IPS DF 6.9 (cell line): ENCODE data around the gene LRRC75B.
"Not testable (repeated sequence)": the region's sequence is repeated elsewhere in the genome, so short reads cannot be mapped to it uniquely, and the experiment has no call there.

Source experiments
- DNase-seq: peaks from one replicate; pipeline ENCODE4 v3.0.0-alpha.2; 2013; ENCODE audit warnings: low read depth, low spot score
- H3K27ac ChIP-seq: one replicate; pipeline ENCODE4 v1.5.1; 2013; ENCODE audit warnings: low read length, control low read depth
- H3K27me3 ChIP-seq: 2 replicates; pipeline ENCODE4 v1.6.1; 2013; ENCODE audit warnings: mild to moderate bottlenecking, low read length; ENCODE audit not compliant: control insufficient read depth, insufficient read depth
- H3K36me3 ChIP-seq: 2 replicates; pipeline ENCODE4 v1.6.1; 2013; ENCODE audit warnings: low read length; ENCODE audit not compliant: control insufficient read depth, insufficient read depth
- H3K4me1 ChIP-seq: 2 replicates; pipeline ENCODE4 v1.6.1; 2013; ENCODE audit warnings: low read length; ENCODE audit not compliant: control insufficient read depth, insufficient read depth
- H3K4me3 ChIP-seq: 2 replicates; pipeline ENCODE4 v1.5.1; 2013; ENCODE audit warnings: mild to moderate bottlenecking, low read length
- H3K9me3 ChIP-seq: 2 replicates; pipeline ENCODE4 v1.6.1; 2013; ENCODE audit warnings: low read length, inconsistent platforms; ENCODE audit not compliant: control insufficient read depth, insufficient read depth
- WGBS: extraction: QIAGEN DNeasy Blood & Tissue Kit; methylation state at CpG from one replicate; pipeline ENCODE4 v1.1.7; 2013; ENCODE audit warnings: mixed read lengths, missing lambda C conversion rate; ENCODE audit not compliant: insufficient read length, insufficient coverage; 5-methylcytosine and 5-hydroxymethylcytosine counted together

Gene LRRC75B

DNA sequence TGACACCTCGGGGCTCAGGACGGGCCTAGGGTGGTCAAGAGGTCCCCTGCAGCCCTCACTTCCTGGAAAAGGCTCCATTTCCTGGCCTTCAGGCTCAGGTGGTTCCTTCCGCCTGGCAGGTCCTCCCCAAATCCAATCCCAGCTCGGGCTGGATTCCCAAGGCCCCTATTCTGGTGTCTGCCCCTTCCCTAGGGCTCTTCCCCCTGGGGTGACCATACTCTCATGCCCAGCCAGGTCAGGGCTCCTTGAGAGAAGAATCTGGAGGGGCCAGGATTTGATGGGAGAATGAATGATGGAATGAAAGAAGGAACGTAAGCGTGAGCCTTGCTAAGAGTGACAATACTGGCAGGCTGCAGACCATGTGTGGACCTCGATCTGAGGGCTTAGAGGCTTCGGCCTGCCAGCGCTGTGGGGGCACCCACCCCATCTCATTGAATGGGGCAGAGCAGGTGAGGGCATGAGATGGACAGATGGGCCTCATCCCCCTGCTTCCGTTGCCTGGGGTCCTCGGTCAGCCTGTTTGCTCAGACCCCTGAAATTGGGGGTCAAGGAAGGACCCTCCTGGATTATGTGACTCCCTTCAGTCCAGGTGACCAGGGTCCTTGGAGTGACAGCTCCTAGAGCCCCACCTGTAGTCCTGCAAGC, 9.4 kb upstream of the LRRC75B start:
- H3K36me3 ChIP-seq, H3K27ac ChIP-seq, H3K27me3 ChIP-seq, H3K4me1 ChIP-seq, H3K9me3 ChIP-seq, DNase-seq, H3K4me3 ChIP-seq: not testable (repeated sequence)
- WGBS = no CpG with 5 or more reads among the region's 11 CpGs

DNA sequence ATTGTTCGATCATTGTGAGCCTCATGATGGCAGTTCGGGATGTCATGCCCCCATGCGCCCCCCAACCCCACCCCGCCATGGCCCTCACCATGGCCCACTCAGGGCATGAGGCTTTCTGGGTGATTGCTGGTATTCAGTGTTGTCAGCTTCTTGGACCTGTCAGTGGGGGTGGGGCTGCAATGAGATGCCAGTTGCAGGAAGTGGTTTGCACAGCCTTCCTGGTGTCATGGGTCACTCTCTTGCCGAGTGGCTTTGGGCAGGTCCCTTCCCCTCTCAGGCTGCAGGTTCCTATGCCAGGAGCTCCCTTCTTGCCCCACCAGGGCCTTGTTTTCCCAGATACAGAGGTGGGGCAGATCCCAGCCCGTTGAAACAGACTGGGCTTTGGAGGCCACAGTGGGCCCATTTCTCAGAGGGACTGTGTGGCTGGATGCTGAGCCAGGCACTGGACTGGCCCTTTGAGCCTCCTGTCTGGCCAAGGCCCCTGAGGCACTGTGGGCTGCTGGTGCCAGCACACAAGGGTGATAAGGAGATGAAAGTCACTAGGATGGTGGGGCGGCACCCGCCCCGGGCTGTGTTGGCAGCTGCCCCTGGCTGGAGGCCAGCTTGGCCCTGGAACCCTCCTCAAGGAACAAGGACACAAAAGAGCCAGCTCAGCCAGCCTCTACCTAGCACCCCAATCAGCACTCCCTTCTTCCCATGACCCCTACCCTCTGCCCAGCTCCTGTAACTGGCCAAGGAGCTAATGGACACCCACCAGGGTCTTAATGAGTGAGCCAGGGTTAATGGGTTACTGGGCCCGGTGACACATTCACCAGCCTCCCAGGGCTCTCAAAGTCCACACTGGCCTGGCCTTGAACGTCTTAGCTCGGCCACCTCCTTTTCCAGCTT, 8.6 kb upstream of the LRRC75B start:
- no peaks in the 10 kb centered on the region for H3K9me3 ChIP-seq
- no CpG with 5 or more reads among the region's 12 CpGs for WGBS
- H3K4me3 ChIP-seq = no peak overlapping the region
- no peaks in the 10 kb centered on the region for H3K36me3 ChIP-seq
- DNase-seq = no peak
- H3K4me1 ChIP-seq = peaks cover 7% of the 10 kb centered on the region
- no peaks in the 10 kb centered on the region for H3K27me3 ChIP-seq
- no peak overlapping the region for H3K27ac ChIP-seq

DNA sequence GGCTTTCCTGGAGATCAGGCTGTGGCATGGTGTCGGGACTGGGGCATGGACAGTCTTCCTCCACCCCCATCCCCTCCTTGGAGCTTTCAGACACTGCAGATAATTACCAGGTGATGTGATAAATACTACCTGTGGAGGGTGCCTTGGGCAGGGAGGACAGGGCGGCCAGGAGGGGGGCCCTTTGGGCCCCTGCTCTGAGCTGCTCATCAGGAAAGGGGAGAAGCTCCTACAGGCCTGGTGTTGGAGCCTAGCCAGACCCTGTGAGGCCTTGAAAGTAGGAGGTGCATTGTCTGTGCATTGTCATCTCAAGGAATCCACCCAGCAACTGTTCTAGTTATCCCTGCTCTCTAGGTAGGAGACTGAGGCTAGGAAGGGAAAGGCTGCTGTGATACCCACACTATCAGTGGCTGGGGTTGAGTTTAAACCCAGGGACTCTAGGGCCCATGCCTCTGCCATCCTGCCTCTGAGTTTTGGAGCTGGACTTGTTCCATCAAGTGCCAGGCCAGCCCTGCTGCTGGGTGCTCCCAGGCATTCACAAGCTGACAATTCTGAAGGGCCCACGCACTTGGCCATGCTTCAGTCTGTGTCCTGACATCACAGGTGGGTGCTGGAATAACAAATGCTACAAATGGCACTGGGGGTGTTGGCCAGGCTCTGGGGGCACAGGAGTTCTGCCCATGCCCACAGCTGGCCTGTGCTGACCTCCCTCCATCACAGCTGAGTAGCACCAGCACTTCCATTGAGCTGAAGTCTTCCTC, 7.3 kb upstream of the LRRC75B start:
- not testable (repeated sequence) for H3K4me1 ChIP-seq, H3K27ac ChIP-seq, H3K27me3 ChIP-seq, H3K4me3 ChIP-seq, H3K36me3 ChIP-seq, DNase-seq, H3K9me3 ChIP-seq
- no CpG with 5 or more reads among the region's 3 CpGs for WGBS

GRCh38 chr22:24599514-24599913, 6.6 kb upstream of the LRRC75B start:
- no peaks in the 10 kb centered on the region for H3K9me3 ChIP-seq
- WGBS = no CpG with 5 or more reads among the region's 8 CpGs
- no peaks in the 10 kb centered on the region for H3K27me3 ChIP-seq
- peaks cover 7% of the 10 kb centered on the region for H3K4me1 ChIP-seq
- H3K4me3 ChIP-seq = no peak overlapping the region
- DNase-seq = no peak
- H3K36me3 ChIP-seq = no peaks in the 10 kb centered on the region
- H3K27ac ChIP-seq = no peak overlapping the region

DNA sequence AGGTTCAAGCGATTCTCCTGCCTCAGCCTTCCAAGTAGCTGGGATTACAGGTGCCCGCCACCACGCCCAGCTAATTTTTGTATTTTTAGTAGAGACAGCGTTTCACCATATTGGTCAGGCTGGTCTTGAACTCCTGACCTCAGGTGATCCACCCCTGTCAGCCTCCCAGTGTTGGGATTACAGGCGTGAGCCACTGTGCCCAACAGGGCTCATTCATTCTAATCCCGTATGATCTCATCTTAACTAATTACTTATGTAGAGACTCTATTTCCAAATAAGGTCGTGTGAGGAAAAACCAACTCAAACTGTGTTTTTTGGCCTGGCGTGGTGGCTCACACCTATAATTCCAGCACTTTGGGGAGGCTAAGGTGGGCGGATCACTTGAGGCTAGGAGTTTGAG, 4.2 kb upstream of the LRRC75B start:
- not testable (repeated sequence) for H3K9me3 ChIP-seq, H3K27ac ChIP-seq, H3K4me3 ChIP-seq, DNase-seq, H3K36me3 ChIP-seq, H3K4me1 ChIP-seq, H3K27me3 ChIP-seq
- WGBS = no CpG with 5 or more reads among the region's 9 CpGs

DNA sequence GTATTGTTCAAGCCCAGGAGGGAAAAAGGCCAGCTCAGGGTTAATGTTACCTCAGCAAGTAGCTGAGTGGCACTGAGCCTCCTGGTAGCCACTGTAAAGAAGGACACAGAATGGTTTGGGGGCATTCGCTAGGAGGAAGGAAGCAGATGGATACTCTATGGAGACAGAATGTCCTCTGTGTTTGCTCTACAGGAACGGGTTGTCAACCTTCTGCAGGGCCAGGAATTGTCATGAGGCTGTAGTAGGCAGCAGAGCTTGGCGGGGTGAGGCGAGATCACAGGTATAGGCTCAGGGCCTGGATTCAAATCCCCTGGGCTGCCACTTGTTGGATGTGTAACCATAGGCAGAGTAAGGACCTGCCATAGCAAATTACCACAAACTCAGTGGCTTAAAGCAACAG, 3.0 kb upstream of the LRRC75B start:
- H3K4me1 ChIP-seq = peaks cover 2% of the 10 kb centered on the region
- no CpG with 5 or more reads among the region's 4 CpGs for WGBS
- H3K27me3 ChIP-seq = no peaks in the 10 kb centered on the region
- no peak overlapping the region for H3K27ac ChIP-seq
- no peaks in the 10 kb centered on the region for H3K9me3 ChIP-seq
- no peaks in the 10 kb centered on the region for H3K36me3 ChIP-seq
- H3K4me3 ChIP-seq = no peak overlapping the region
- no peak for DNase-seq

GRCh38 chr22:24595228-24595627, 2.4 kb upstream of the LRRC75B start:
- Histone ChIP-seq H3K4me1 (peaks cover 2% of the 10 kb centered on the region), H3K36me3 (no peaks in the 10 kb centered on the region), H3K27ac (no peak overlapping the region), H3K27me3 (no peaks in the 10 kb centered on the region), H3K4me3 (no peak overlapping the region), H3K9me3 (no peaks in the 10 kb centered on the region)
- no peak for DNase-seq
- no CpG with 5 or more reads among the region's 6 CpGs for WGBS

DNA sequence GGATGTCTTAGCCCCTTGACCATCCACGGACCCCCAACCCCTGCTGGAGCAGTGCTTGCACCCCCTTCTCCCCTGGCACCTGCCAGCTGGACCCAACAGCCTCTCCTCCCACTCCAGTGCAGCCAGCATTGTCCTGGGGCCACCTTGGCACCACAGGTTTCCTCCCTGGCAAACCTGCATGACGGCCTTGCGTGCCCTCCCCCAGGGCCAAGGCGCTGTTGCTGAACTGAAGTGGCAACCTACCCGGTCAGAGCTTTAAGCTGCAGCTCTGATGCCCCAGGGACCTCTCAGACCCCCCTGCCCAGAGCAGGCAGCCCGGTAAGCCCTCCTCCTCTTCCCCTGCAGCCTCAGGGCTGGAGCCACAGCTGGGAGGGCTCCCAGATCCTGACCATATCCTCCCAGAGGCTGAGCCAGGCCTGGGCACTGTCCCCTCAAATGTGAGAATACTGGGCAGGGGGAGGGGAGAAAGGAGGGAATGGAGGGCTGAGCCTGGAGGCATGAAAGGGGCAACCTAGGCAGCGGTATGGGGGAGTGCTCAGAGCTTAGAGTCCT, 1.8 kb upstream of the LRRC75B start:
- Histone ChIP-seq H3K27me3 (no peaks in the 10 kb centered on the region), H3K36me3 (no peaks in the 10 kb centered on the region; the same call in 1 of the 2 replicates), H3K4me3 (no peak overlapping the region), H3K4me1 (peaks cover under 1% of the 10 kb centered on the region), H3K27ac (no peak overlapping the region), H3K9me3 (no peaks in the 10 kb centered on the region)
- no CpG with 5 or more reads among the region's 7 CpGs for WGBS
- DNase-seq = no peak

- DNase-seq = no peak
- H3K36me3 ChIP-seq = no peaks in the 10 kb centered on the region; the same call in 1 of the 2 replicates
- WGBS = no CpG with 5 or more reads among the region's 16 CpGs
- no peak overlapping the region for H3K27ac ChIP-seq
- no peak overlapping the region for H3K4me3 ChIP-seq
- H3K4me1 ChIP-seq = no peaks in the 10 kb centered on the region; the same call in 1 of the 2 replicates
- no peaks in the 10 kb centered on the region for H3K27me3 ChIP-seq
- no peaks in the 10 kb centered on the region for H3K9me3 ChIP-seq
These were observed 1.1 kb upstream of the LRRC75B start for GRCh38 chr22:24593836-24594568.

GRCh38 chr22:24593559-24593835, 624 bp upstream of the LRRC75B start:
- WGBS = no CpG with 5 or more reads among the region's 10 CpGs
- not testable (repeated sequence) for H3K4me3 ChIP-seq, H3K27ac ChIP-seq

More at GRCh38 chr22:24593559-24593835, 624 bp upstream of the LRRC75B start:
- not testable (repeated sequence) for H3K27me3 ChIP-seq, H3K36me3 ChIP-seq, H3K4me1 ChIP-seq, DNase-seq, H3K9me3 ChIP-seq
